ENCODE data around the gene KLHL12. TPM values are rescaled to one million over a fixed set of nuclear protein-coding genes. Genes with fewer than 3 reads are reported as not detected.
A peak's percentile ranks its signal among the peaks of the same experiment; 100 is the strongest.

KLHL12 gene
- total RNA-seq, 4 donors from 2014 or later, result 11.7 to 15.7 (median 15.0) TPM

DNA sequence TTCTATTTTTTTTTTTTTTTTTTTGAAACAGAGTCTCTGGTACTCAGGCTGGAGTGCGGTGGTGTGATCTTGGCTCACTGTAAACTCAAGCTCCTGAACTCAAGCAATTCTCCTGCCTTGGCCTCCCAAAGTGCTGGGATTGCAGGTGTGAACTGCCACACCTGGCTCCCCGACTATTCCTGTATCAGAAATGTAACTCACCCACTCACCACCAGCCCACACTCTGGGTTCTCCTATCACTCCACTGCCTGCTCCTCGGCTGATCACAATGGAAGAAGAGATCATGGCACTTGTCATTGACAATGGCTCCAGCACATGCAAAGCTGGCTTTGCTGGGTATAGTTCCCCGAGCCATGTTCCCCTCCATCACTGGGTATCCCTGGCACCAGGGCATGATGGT lies 54.0 kb downstream of the KLHL12 start:
- TF ChIP-seq, protein P1, sequence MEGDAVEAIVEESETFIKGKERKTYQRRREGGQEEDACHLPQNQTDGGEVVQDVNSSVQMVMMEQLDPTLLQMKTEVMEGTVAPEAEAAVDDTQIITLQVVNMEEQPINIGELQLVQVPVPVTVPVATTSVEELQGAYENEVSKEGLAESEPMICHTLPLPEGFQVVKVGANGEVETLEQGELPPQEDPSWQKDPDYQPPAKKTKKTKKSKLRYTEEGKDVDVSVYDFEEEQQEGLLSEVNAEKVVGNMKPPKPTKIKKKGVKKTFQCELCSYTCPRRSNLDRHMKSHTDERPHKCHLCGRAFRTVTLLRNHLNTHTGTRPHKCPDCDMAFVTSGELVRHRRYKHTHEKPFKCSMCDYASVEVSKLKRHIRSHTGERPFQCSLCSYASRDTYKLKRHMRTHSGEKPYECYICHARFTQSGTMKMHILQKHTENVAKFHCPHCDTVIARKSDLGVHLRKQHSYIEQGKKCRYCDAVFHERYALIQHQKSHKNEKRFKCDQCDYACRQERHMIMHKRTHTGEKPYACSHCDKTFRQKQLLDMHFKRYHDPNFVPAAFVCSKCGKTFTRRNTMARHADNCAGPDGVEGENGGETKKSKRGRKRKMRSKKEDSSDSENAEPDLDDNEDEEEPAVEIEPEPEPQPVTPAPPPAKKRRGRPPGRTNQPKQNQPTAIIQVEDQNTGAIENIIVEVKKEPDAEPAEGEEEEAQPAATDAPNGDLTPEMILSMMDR (IDR thresholded peaks at IDR 0.05), result no peak
- no peak for TF ChIP-seq POLR2A (IDR thresholded peaks at IDR 0.05)
- no peak for DNase-seq (ENCODE audit: low spot score in 2 of 2)
- WGBS, 2 donors, result 89 to 91% methylated on average over 4 of the region's 4 CpGs
- intact Hi-C loops (cut with DNase I; ENCODE audit: low total_unique reads), result no loop called here
- H3K4me3 ChIP-seq (ENCODE audit: low read depth, poor library complexity, severe bottlenecking), result no peak overlapping the region

DNA sequence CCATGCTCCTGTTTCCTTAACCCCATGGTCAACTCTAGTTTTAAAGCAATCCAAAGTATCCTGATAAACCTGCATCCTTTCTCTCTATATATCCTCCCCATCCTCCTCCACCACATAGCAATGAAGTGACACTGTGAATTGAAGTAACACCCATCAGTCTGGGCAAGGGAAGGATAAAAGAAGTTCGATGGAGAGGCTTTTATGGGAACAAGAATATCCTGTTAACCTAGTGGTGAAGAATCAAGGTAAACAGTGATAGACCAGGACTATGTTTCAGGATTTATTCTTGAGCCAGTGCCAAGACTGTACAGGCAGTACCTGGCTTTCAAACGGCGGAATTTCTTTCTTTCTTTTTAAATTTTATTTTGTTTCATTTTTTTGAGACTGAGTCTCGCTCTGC lies 55.7 kb downstream of the KLHL12 start:
- intact Hi-C loops (cut with DNase I; ENCODE audit: low total_unique reads), result no loop called here
- 57 to 62% methylated on average over 4 of the region's 4 CpGs for WGBS, 2 donors
- no peak overlapping the region for H3K4me3 ChIP-seq (ENCODE audit: low read depth, poor library complexity, severe bottlenecking)
- DNase-seq (ENCODE audit: low spot score in 2 of 2), result no peak
- TF ChIP-seq, protein P1 (IDR thresholded peaks at IDR 0.05), result no peak
- TF ChIP-seq POLR2A (IDR thresholded peaks at IDR 0.05), result no peak

DNA sequence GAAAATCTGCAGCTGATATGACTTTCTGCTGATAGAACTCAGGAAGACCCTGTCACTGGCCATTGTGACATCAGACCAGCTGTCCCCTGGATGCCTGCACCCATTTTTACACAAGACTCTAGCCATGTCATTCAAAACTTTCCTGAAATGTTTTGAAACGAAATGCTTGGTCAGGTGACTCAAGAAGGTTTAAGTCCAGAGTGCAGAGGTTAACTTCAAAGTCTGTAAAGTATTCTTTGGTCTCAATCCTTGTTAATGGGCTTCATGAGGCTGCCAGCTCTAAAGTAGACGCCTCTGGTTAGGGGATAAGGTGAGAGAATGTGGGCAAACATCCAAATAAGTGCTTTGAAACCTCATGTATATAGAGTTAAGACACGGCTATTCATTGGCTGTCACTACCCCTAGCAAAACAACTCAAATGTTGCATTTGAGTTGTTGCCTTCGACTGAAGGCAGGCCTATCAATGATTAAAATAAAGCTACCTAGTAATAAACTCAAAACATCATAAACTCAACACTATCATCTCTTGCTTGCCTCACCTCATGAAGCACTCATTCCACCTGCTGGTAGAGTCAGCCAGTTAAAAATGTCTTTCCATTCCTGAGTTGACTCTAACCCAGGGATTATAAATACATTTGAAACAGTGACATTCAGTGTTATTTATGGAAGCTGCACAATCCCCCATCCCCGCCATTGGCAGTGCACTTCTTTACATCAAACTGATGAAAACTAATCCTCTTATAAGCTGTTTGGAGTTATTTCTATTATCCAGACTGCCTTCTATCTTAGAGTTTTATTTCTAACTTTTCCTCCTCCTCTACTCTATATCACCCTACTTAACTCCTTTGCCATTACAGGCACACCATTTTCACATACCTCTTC lies 64.1 kb downstream of the KLHL12 start:
- TF ChIP-seq, protein P1 (IDR thresholded peaks at IDR 0.05), result no peak
- no peak for TF ChIP-seq POLR2A (IDR thresholded peaks at IDR 0.05)
- DNase-seq (ENCODE audit: low spot score in 2 of 2), result no peak
- 69 to 75% methylated on average over 5 of the region's 5 CpGs for WGBS, 2 donors
- H3K4me3 ChIP-seq (ENCODE audit: low read depth, poor library complexity, severe bottlenecking), result no peak overlapping the region
- intact Hi-C loops (cut with DNase I; ENCODE audit: low total_unique reads), result no loop called here

DNA sequence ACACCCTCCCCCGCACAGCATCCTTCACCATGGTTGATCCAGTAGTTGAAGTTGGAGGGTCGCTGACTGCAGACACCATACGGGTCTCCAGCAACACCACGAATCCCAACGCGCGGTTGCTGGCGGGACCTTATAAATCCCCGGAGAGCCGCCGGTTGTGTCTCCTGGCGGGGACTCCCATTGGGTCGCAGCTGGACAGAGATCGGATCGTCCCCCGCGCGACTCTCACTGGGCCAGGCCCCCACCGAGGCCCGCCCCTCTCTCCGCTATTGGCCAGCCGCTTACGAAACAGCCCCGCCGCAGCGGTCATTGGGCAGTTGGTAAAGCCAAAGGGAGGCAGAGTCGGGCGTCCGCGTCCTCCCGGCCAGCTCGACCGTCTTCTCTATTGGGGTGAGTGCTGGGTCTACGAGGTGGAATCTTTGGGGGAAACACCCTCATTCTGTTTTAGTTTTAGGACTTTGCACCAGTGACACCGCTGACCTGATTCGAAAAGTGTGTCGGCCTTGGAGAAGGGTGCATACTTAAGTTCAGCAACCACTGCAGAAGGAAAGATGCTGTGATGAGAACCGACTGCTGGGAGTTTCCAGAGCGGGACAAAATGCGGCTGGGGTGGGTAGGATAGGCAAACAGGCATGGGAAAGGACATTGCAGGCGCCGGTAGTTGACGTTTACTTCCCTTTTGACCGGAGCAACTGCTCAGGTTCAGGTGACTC lies 65.5 kb downstream of the KLHL12 start:
- H3K4me3 ChIP-seq (ENCODE audit: low read depth, poor library complexity, severe bottlenecking), result peak overlapping the region; percentile 44
- peak; percentile 87 to 98 for DNase-seq (ENCODE audit: low spot score in 2 of 2)
- TF ChIP-seq, protein P1 (IDR thresholded peaks at IDR 0.05), result no peak
- no peak for TF ChIP-seq POLR2A (IDR thresholded peaks at IDR 0.05)
- 3 to 9% methylated on average over 28 to 29 of the region's 44 CpGs for WGBS, 2 donors
- intact Hi-C loops (cut with DNase I; ENCODE audit: low total_unique reads), result no loop called here

DNA sequence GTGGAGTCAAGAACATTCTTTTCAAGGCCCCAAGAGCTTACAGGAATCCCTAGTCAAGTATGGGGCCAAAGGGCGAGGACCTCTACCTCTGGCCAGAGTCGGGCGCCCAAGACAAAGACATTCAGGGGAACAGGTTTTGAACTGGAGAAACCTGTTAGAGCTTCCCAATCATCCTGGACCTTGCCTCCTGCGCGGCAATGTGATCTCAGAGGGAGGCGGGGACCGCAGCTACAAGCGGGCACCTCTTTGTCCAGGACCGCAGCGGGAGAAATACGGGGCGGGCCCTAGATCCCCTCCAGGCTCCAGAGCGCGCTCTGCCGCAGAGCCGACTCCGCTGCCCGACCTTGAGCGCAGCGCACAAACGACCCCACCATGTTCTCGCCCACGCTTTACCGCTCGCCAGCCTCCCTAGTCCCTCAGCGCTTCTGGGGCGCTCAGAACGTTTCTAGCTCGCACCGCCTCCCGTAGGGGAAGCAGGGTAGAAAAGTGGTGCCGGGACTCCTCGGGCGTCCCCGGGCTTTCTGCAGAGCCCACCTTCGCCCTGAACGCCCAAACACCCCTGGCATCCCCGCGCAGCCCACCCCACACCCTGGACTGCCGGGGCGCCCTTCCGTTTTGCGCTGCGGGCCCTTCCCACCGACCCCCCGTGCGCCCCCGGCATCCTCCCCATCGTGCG lies 66.2 kb downstream of the KLHL12 start:
- 2 to 4% methylated on average over 35 to 37 of the region's 50 CpGs for WGBS, 2 donors
- peak overlapping the region; percentile 44 for H3K4me3 ChIP-seq (ENCODE audit: low read depth, poor library complexity, severe bottlenecking)
- intact Hi-C loops (cut with DNase I; ENCODE audit: low total_unique reads), result no loop called here
- no peak for TF ChIP-seq POLR2A (IDR thresholded peaks at IDR 0.05)
- TF ChIP-seq, protein P1 (IDR thresholded peaks at IDR 0.05), result no peak
- DNase-seq (ENCODE audit: low spot score in 2 of 2), result peak in 1 of 2 donors; percentile 86

Measured in lower leg skin (tissue), 4 donors.